ENCODE measurements around the gene RNF220.
A peak's percentile ranks its signal among the peaks of the same experiment; 100 is the strongest.

- TF ChIP-seq CTCF (IDR thresholded peaks at IDR 0.05) (peak in 1 of 4 experiments; percentile 11), POLR2AphosphoS5 (IDR thresholded peaks at IDR 0.05) (no peak), EP300 (IDR thresholded peaks at IDR 0.05) (no peak)
Measured at GRCh38 chr1:44500181-44501046, 95.4 kb downstream of the RNF220 start.
